Activated CD4-positive, CD25-positive, alpha-beta regulatory T cell treated with anti-CD3 and anti-CD28 coated beads, Interleukin-2, amount 50 U/mL, for 16 hours (primary cell): ENCODE measurements around the gene SLC27A4.

Source experiments
- DNase-seq: peaks from one replicate; pipeline ENCODE4 v3.0.0-alpha.2; 2020; ENCODE audit warnings: low read depth, low spot score

Gene SLC27A4

DNA sequence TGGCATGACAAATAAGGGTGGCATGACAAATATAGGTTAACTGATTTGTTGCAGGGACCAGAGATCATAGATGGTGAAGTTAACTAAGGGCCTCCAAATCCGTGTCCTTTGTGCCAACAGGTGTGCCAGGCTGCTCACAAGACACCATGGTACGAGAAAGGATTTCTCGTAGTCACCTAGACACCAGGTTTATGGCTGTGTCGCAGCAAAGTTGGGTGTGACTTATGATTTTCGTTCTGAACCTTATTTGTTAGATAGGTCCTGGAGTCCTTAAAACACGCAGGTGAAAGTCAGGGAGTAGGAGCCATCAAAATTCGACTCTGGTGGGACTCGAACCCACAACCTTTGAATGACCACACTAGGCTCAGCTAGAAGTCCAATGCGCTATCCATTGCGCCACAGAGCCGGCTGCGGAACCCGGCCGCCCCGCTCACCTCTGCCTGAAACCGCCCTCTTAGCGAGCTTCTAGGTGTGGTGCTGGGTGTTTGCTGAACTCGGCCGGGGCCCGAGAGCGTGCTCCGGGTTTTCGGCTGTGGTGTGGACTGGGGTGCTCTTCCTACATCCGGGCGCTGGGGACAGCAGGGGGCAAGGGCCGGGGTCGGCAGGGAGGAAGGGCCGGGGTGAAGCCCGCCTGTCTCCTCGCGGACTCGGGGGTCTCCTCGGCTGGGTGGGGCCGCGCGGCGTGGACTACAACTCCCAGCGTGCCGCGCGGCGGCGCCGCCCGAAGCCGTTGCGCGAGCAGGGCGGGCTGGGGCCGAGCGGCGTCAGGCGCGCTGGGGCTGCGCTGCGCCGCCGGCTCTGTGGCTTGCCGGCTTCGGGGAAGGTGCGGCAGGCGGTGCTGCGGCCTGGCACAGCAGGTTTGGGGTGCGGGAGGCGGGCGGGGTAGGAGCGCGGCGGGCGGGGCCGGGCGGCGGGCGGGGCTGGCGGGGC lies at the start of gene SLC27A4:
Gene SLC27A4 (plus strand): TSS at position 767 of the 930 bp plus-strand sequence. CDS start 2,606 bp downstream, outside the sequence.
- DNase-seq = peak; percentile 69

DNA sequence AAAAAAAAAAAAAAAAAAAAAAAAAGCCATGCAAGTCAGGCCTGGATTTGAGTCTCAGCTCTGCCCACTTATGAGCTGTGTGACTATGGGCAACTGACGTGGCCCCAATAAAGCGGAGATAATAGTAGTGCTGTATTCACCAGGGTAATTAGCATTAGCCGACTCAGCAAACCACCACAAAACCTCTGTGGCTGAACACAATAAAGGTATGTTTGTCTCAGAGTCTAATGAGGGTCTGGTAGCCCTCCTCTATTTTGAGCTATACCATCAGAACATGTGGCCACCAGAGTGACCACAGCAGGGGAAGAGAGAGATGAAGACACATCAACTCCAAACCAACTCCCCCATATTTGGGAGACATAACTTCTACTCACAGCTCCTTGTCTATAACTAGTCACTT lies 48.3 kb upstream of the SLC27A4 start:
- DNase-seq = no peak

DNA sequence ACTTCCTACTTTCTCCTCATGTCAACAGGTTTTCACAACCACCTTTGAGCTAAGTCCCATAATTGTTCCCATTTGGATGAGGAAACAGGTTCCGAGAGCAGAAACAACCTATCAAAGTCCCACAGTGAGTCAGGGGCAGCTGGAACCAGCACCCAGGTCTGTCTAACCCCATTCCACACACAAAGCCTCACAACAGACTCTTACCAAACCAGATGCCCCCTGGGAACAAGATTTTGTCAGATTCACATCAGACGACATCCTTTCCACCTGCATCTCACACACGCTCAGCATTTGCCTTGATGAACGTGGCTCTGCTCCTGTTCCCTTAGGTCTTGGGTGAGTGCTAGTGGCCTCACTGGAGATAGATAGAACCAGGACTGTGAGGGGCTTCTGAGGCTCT lies 47.2 kb upstream of the SLC27A4 start:
- DNase-seq = no peak

DNA sequence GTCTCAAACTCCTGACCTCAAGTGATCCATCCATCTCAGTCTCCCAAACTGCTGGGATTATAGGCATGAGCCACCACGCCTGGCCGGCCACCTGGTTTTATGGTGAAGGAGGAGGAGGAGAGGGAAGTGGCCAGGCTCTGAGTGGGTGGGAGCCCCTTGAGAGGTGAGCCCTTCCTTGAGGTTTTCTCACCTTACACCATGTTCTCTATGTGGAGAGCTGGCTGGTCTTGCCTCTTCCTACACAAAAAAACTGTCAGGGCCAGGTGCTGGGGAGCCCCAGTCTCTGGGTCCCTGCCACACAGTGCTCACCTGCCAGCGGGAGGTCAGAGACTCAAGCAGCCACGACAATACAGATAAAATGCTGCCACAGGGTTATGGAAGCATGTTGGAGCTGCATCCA lies 46.2 kb upstream of the SLC27A4 start:
- no peak for DNase-seq

DNA sequence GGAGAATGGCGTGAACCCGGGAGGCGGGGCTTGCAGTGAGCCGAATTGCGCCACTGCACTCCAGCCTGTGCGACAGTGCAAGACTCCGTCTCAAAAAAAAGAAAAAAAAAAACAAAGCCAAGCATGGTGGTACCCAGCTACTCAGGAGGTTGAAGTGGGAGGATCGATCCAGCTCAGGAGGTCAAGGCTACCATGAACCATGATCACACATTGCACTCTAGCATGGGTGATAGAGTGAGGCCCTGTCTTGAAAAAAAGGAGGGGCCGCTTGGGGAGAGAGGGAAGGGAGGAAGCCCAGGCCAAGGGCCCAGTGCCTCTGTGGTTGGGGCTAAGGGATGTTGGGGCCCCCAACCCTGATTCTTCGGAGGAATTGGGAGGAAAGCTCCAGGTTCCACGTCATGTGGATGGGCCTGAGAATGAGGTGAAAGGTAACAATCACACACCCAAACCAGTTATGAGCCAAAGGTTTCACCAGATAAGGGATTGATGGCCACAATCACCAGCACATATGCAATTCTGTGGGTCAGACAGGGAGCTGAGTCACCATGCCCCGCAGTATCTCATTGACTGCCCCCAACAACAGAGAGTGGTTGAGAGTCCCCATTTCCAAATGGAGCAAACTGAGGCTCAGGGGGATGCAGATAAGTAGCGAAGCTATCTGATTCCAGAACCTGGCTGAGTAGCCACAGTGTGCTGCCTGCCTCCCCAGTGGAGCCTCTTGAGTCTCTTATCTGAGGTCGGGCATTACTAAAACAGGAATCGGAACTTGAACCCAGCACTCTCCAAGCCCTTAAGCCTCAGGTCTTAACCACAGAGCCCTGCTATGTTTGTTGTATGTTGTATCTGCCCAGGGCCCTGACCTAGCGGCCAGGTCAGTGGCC lies 43.7 kb upstream of the SLC27A4 start:
- DNase-seq = no peak

DNA sequence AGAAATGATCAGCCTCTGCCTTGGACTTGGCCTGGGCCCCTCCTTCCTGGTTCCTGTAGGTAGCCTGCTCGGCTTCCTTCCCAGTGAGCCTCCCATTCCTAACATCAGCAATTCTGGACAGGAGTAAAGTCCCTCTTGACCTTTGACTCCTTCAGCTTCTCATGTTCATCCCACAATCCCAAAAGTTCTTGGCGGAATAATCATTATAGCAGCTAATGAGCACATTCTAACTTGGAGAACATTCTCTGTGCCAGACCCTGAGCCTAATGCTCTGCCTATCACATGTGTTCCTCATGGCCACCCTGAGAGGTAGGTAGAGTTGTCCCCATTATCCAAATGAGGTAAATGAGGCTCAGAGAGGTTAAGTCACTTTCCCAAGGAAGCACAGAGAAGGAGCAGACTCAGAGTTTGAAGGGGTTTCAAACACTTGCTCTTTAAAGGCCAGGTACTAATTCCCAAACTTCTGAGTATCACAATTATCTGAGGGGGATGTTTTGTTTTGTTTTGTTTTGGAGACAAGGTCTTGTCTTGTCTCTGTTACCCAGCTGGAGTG lies 43.0 kb upstream of the SLC27A4 start:
- no peak for DNase-seq

DNA sequence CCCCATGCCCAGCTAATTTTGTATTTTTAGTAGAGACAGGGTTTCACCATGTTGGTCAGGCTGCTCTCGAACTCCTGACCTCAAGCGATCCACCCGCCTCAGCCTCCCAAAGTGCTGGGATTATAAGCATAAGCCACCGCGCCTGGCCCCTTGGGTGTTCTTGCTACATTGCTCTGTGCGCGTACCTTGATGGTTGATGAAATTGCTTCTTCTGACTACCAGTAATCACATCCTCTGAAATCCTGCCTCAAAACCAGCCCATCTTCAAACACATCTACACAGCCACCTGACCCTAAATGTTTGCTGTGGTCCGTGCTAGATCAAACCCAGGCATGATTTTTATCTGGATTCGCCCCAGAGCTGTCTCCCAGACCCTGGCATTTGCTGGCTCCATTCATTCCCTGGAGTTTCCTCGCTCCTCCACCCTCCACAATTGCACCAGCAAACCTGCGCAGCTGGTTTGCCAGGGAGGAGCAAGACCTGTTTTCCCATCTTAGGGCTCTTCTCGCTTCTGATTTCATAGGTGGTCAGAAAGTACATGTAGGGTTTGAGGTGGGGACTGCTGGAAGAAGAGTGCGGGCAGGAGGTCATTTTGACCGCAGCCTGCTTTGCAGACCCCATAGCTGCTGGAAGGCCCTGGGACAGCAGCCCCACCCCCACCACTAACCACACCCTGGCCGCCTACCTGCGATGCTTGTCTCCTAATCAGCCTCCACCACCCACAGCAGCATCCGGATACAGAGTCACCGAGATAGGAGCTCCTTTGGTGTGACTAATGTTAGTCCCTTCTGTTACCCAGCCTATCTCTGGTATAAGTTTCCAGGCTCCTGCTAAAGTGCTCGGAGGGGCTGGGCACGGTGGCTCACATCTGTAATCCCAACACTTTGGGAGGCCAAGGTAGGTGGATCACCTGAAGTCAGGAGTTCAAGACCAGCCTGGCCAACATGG lies 41.5 kb upstream of the SLC27A4 start:
- DNase-seq = no peak

DNA sequence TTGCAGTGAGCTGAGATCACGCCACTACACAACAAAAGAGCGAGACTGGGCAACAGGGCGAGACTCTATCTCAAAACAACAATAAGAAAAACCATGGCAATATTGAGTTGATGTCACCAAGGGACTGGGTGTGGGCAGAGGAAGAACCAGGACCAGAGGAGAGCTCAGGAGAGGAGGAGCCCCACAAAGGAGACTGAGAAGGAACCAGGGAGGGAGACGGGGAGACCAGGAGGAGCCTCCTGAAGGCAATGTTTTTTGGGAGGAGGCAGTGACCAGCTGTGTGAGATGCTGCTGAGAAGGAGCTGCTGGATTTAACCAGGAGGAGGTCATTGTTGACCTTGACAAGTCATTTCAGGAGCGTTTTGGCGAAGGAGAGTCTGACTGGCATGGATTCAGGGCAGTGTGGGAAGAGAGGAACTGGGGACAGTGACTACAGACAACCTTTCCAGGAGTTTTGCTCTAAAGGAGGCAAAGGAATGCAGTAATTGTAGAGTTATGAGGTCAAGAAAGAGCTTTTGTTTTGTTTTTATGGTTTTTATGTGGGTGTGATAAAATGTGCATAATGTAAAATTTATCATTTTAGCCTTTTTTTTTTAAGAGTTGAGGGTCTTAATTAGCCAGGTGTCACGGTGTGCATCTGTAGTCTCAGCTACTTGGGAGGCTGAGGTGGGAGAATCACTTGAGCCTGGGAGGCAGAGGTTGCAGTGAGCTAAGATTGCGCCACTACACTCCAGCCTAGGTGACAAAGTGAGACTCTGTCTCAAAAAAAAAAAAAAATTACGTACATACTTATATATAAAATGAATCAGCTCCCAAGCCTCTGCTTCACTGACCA lies 36.0 kb upstream of the SLC27A4 start:
- no peak for DNase-seq

DNA sequence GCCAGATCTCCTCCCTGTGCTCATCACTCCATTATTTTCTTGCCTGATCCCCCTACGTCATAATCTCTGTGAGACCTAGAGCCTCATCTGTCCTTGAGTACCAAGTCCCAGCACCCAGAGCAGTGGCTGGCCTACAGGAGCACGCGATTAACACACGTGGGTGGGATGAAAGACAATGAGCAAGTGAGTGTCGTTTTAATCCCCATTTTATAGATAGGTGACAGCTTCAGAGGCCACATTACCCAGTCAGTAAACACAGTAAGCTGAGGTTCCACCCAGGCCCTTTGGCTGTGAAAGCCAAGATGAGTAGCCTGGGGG lies 35.4 kb upstream of the SLC27A4 start:
- no peak for DNase-seq

DNA sequence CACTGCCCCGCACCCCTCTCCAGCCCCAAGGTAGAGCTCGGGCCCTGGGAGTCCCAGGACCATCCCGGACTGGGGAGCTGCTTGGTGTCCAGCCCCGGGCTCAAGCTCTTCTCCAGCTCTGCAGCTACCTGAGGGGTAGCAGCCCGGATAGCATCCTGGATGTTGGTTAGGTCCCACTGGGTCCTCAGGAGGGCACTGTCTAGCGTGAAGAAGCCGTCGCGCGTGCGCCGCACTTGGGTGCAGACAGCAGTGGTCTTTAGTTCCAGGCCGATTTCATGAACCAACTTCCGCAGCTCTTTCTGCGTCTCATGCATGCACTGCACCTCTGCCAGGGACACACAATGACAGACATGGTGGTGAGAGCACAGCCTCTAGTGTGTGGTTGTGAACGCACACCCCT lies 30.8 kb upstream of the SLC27A4 start:
- no peak for DNase-seq

DNA sequence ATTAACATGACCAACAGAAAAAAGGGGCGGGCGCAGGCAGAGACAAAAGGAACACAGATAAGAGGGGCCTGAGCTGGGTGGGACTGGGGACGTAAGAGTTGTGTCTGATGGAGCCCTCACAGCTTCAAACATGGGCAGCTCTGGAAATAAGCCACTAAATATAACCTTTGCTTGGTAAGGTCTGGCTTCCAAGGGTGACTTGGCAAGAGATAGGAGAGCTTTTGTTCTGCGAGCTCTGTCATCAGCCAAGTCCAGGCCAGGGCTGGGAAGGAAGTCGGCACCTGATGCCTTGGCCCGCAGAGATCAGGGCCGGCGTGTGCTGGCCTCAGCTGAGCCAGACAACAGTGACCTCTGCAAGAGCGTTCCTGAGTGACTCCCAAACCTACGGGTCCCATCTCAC lies 29.9 kb upstream of the SLC27A4 start:
- DNase-seq = no peak

DNA sequence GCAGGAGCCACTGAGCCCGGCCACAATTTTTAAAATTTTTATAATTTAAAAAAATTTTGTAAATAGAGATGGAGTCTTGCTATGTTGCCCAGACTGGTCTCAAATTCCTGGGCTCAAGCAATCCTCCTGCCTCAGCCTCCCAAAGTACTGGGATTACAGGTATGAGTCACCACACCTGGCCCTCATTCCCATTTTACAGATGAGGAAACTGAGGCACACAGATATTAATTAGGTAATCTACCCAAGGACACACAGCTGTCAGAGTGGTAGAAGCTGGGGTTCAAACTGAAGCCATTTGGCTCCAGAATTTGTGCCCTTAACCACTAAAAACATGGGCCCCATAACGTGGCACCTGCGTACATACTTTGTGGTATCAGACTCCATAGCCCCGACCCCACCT lies 25.6 kb upstream of the SLC27A4 start:
- DNase-seq = no peak

DNA sequence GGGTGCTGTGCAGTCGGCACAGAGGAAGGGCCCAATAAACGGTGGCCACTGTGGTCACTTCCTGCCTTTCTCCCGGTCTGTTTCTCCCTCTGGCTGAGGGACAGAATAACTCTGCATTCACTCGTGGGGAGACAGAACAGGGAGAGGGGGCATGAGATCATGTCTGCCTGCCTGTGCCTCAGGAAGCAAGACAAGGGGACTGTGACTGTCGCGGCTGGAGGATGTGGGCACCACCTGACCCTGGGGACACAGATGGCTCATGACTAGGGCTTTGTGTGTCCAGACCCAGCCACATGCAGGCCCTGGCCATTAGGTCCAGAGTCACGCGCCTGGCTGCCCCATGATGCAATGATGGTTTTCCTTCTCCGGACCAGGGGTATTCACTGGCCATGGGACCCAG lies 23.9 kb upstream of the SLC27A4 start:
- DNase-seq = no peak

DNA sequence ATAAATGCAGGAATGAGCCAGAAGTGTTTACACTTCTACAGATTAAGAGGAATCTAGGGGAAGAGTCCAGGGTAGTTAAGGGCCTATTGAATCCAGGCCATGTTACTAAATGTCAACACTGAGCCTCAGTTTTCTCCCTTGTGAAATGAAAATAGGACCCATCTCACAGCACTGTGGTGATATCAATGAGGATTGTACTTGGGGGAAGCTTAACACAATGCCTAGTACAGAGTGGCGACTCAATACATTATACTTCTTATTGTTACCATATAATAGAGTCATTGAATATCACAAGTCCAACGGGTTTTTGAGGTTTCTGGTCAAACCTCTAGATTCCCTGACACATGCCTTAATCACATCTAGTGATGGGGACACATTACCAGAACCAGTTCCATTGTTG lies 22.7 kb upstream of the SLC27A4 start:
- DNase-seq = no peak

DNA sequence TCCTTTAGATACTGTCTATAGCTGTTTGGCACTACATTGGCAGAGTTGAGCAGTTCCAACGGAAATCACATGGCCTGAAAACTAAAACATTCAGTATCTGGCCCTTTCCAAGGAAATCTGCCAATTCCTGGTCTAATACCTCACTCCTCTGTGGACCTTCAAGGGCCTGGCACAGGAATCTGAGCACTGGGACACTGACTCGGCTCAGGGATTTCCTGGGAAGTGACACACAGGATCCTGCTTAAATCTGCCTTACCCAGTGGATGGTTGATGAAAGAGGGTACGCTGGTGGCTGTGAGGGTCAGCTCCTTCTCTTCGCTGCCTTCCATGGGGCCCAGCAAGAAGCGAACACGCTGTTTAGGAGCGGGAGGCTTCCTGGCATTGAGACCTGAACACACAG lies 19.0 kb upstream of the SLC27A4 start:
- DNase-seq = no peak

DNA sequence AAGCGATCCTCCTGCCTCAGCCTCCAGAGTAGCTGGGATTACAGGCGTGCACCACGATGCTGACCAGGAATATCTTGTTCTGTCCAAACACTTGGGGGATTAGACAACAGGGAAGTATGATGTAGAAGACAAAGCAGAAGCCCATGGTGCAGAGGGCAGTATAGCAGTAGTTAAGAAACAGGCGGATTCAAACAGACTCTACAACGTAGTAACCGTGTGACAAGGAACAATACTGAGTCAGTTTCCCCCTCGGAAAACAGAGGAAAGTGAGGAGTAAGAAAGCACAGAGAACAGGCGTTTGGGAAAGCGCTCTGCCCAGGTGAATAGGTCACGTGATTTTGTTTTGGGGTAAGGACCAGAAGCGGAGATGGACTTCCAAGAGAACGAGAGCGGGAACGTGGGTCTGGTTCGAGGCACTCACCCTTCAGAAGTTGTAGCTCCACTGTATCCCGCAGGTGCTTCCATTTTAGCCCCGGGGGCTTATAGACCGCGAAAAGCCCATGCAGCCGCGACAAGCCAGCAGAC lies 18.4 kb upstream of the SLC27A4 start:
- no peak for DNase-seq

DNA sequence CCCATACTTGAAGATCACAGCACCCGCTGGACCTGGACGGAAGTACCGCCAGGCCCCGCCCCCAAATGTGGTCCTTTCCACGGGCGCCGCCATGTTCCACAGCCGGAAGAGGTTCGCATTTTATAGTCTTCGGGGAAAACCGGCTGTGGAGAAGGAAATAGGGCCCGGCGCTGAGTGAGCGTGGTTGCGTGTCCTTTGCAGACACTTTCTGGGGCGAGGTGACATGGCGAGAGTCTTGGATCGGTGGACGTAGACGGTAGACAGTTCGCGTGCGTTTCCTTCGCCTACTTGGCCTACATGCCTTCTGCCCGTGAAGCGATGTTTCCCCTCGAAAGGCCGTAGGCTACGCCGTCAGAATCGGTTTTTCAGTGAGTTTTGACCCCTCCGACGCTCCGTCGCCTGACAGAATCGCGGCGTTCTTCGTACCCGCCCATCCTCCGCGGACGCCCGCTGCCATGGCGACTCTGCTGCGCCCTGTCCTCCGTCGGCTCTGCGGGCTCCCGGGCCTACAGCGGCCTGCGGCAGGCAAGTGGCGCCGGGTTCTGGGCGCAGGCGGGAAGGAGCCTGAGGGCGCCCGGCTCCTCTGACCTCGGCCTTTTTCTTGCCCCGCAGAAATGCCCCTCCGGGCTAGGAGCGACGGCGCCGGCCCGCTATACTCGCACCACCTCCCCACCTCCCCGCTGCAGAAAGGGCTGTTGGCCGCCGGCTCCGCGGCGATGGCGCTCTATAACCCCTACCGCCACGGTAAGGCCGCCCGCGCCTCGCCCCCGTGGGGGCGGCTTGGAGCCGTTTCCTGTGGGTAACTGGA lies 17.7 kb upstream of the SLC27A4 start, which contains the start of the genes COQ4 and TRUB2:
Gene COQ4 (plus strand): TSS at position 436 of the 808 bp plus-strand sequence. CDS start 20 bp downstream, at position 456.
Gene TRUB2 (minus strand): TSS at position 44 of the 808 bp plus-strand sequence. CDS start 39 bp downstream, at position 5.
- peak; percentile 87 for DNase-seq

DNA sequence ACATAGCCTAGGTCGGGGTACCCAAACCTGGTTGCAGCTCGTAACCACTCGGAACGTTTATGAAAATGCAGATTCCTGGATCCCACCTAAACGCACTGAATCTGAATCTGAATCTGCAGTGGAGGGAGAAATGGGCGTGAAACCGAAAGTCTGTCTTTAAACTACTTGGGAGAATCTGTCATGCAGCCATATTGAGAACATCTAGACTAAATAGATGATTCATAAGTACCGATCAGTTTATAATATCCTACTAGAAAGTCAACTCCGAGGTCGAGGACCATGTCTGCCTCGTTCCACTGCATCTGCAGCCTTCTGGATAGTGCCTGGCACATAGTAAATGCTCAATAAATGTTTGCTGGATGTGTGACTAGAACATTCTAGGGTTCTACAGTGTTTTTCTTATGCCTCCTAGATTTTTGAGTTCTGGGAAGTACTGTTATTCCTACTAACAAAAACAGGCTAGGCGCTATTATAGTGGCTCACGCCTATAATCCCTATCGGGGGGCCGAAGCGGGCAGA lies 17.1 kb upstream of the SLC27A4 start:
- DNase-seq = no peak

DNA sequence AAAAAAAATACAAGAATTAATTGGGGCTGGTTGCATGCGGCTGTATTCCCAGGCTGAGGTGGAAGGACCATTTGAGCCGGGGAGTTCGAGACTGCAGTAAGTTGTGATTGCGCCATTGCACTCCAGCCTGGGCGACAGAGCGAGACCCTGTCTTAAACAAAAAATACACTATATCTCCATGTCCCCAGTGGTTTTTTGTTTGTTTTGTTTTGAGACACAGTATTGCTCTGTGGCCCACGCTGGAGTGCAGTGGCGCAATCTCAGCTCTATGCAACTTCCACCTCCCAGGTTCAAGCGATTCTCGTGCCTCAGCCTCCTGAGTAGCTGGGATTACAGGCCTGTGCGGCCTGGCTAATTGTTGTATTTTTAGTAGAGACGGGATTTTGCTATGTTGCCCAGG lies 16.5 kb upstream of the SLC27A4 start:
- DNase-seq = no peak
